H7 (cell line): ENCODE data around the gene ITPRIP. TPM values are rescaled to one million over a fixed set of nuclear protein-coding genes. Genes with fewer than 3 reads are reported as not detected.
A peak's percentile ranks its signal among the peaks of the same experiment; 100 is the strongest.

Experiments used
- DNase-seq: peaks from one replicate; pipeline ENCODE4 v3.0.0; 2012
- H3K27me3 ChIP-seq: 2 replicates; pipeline ENCODE4 v1.6.0; 2011; ENCODE audit warnings: mild to moderate bottlenecking, low read length; ENCODE audit not compliant: control insufficient read depth, insufficient read depth
- H3K36me3 ChIP-seq: replicated peaks from 2 replicates; pipeline ENCODE4 v1.5.1; 2011; ENCODE audit warnings: low read length; ENCODE audit not compliant: control insufficient read depth, insufficient read depth
- H3K4me3 ChIP-seq: 2 replicates; pipeline ENCODE4 v1.5.1; 2011; ENCODE audit warnings: low read depth, mild to moderate bottlenecking, control low read depth, low read length, moderate library complexity; ENCODE audit not compliant: insufficient read depth
- total RNA-seq: library from RNA; depleted of rRNA; stranded (reverse); fragments of >200 nt; shearing (Covaris generic); gene quantifications from 2 replicates; pipeline ENCODE4 v1.2.3, GENCODE V29; 2014

Gene ITPRIP
- total RNA-seq, 1 experiment from 2014 or later = 6.9 TPM

DNA sequence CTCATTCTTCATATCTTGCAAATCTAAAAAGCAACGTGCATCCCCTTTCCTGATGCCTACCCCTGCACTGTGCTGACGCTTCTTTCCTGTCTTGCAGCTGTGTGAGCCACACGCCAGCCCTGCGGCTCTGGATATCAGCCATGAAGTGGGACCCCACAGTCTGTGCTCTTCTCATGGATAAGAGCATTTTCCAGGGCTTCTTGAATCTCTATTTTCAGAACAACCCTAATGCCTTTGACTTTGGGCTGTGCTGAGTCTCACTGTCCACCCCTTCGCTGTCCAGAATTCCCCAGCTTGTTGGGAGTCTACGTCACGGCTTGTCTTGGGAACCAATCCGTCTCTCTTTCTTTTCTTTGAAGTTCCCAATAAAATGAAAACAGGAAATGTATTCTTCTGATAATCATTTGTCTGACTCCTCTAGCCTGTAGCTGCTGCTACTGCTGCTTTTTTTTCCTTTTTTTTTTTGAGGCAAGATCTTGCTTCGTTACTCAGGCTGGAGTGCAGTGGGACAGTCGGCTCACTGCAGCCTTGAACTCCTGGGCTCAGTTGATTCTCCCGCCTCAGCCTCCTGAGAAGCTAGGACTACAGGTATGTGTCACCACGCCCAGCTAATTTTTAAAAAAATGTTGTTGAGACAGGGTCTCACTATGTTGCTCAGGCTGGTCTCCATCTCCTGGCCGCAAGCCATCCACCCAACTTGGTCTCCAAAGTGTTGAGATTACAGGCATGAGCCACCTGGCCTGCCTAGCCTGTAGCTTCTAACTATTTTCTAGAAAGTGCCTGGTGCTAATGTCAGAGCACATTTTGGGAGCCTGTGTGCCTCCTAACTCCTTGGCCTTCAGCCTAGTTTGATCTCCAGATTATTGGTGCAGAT is 39.0 kb downstream of the ITPRIP start:
- no peaks in the 10 kb centered on the region; the same call in 1 of the 2 replicates for H3K27me3 ChIP-seq
- no peak for DNase-seq
- H3K4me3 ChIP-seq = no peak overlapping the region
- peaks cover 3% of the 10 kb centered on the region for H3K36me3 ChIP-seq

DNA sequence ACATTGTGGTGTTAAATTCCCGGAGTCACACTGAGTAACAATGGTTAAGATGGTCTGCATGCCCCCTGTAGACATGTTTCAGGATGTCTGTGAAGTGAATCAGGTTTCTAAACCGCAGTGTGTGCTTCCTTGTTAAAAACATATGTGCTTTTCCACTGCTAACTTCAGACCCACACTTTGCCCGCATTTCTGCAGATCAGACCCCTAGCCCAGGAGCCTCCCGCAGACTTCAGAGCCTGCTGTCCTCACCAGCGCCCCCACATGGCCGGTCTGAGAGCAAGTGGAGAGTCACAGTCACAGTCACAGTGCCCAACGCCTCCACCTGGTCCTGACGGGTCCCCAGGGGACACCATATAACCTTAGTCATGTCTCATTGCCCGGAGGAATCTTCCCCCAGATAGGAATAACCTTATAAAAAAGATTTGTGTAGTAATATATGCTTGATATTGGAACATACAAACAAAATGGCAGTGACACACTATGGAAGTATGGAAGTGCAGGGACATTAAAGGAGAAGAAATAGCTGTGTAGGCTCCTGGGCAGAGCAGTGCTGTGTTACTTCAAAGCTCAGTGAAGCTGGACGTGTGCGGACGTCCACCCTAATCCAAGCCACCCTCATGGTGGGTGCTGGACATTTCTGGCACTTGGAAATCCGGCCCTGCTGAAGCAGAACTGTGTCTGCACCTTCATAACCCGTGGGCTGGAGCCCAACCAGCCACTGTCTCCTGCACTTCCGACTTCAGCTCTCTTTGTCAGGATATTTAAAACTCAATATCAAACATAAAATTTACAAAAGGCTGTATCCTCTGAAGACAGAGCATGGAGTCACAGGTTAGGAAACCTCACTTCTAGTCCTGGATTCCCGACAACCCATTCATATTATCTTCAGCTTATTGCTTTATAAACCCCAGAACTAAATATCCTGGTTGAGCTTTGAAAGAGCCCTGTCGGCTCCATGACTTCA is 40.3 kb downstream of the ITPRIP start:
- peak; percentile 75 for DNase-seq
- Histone ChIP-seq H3K27me3 (no peaks in the 10 kb centered on the region; the same call in 1 of the 2 replicates), H3K36me3 (peaks cover 3% of the 10 kb centered on the region), H3K4me3 (no peak overlapping the region)

DNA sequence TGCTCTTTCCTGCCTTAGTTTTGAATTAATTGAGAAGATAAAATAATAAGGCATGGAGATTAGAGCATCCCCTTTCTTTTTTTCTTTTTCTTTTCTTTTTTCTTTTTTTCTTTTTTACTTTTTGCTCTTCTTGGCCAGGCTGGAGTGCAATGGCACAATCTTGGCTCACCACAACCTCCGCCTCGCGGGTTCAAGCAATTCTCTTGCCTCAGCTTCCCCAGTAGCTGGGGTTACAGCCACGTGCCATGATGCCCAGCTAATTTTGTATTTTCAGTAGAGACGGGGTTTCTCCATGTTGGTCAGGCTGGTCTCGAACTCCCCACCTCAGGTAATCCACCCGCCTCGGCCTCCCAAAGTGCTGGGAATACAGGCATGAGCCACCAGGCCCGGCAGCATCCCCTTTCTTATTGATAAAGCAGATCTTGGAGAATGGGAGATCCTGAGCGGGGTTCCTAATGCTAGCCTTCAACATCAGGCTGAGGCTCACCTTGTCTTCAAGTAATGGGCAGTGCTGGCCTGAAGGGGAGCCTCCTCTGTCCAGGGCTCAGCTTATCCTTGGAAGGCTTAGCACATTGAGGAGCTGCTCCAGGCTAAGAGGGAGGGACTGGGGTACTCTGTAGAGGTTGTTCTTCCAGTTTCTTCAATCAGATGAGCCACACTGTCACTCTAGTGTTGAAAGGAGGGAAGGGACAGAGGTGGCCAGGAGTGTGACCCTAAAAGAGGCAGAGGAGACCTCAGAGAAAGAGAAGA is 41.4 kb downstream of the ITPRIP start:
- Histone ChIP-seq H3K27me3 (no peaks in the 10 kb centered on the region; the same call in 1 of the 2 replicates), H3K36me3 (peaks cover 3% of the 10 kb centered on the region), H3K4me3 (no peak overlapping the region)
- no peak for DNase-seq

DNA sequence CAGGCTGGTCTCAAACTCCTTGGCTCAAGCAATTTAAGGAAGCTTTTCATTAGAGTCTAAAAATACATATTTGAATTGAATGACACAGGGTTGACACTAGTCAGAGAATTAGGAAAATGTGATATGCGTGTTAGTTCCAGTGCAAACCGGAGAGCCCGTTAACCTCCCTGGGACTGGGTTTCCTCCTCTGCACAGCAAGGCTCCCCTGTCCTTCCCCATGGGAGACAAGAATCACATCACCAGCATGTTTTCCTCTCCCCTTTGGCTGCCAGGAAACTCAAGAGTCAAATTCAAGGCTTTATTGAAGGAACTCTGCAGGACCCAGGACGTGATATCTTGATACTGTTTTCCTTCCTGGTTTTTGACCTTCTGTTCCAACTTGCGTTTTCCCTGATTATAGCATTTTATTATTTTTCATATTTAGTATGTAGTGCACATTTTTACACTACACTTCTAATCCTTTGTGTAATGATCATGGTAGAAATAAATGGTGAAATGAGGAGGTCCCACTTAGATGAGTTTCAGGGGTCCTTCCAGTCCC is 44.4 kb downstream of the ITPRIP start:
- no peak for DNase-seq
- peaks cover 2% of the 10 kb centered on the region; the same call in 1 of the 2 replicates for H3K36me3 ChIP-seq
- H3K4me3 ChIP-seq = no peak overlapping the region
- no peaks in the 10 kb centered on the region; the same call in 1 of the 2 replicates for H3K27me3 ChIP-seq

DNA sequence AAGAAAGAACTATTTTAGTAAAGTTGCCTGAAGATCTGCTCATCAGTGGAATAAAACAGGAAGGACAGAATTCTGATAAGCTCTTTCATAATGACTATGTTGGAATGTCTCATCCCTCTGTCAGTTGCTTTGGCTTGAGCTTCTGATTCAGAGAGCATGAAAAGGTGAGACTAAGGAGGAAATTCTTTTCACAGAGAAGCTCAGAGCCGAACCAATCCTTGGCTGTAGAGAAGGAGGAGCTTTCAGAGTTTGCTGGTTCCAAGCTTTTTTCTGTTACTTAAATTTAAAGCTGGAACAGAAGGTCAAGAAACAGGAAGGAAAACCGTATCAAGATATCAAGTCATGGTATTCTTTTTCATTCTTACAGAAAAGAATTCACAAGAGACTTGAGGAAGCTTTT is 45.3 kb downstream of the ITPRIP start:
- Histone ChIP-seq H3K4me3 (no peak overlapping the region), H3K36me3 (peaks cover 2% of the 10 kb centered on the region; the same call in 1 of the 2 replicates), H3K27me3 (no peaks in the 10 kb centered on the region; the same call in 1 of the 2 replicates)
- no peak for DNase-seq

DNA sequence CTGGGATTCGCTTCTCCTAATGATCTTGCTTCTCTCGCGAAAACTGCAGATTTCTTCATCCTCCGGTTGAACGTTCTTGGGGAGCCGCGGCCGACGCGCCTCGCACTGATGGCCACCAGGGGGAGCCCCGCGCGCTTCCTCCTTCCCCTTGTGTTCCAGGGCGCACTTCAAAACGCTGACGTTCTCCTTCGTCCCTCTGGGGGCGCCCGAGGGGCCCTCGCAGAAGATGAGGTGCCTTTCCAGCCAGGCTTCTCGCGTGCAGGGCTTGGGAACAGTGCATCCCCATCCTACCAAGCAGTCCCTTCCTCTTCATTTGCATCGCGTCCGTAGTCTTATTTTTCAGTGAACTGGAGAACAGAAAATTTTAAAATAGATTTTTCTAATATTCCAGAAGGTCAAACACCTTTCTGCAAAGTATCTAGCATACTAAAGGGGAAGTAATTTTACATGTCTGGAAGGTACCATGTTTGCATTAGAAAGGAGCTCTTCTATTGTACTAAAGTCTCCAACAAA is 46.8 kb downstream of the ITPRIP start:
- peaks cover 2% of the 10 kb centered on the region; the same call in 1 of the 2 replicates for H3K36me3 ChIP-seq
- no peak overlapping the region for H3K4me3 ChIP-seq
- peak; percentile 93 for DNase-seq
- no peaks in the 10 kb centered on the region; the same call in 1 of the 2 replicates for H3K27me3 ChIP-seq

DNA sequence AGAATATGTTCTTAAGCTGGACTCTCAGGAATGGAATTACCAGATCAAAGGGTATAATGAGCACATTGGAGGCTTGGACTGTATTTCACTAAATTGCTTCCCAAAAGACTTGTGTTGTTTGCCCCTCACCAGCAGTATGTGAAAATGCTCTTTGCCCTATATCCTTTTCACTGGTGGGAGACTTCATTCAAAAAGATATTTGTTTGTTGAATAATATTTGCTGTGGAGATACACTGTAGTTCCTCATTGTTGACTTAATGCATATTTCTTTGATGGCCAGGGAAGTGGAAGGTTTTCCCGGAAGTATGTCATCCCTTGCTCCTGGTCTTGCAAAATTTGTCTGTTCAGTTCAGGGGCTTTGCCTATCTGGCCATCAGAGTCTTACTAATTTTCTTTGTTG is 49.9 kb downstream of the ITPRIP start:
- no peak overlapping the region for H3K4me3 ChIP-seq
- DNase-seq = no peak
- H3K27me3 ChIP-seq = no peaks in the 10 kb centered on the region
- H3K36me3 ChIP-seq = no peaks in the 10 kb centered on the region; the same call in none of the 2 replicates

DNA sequence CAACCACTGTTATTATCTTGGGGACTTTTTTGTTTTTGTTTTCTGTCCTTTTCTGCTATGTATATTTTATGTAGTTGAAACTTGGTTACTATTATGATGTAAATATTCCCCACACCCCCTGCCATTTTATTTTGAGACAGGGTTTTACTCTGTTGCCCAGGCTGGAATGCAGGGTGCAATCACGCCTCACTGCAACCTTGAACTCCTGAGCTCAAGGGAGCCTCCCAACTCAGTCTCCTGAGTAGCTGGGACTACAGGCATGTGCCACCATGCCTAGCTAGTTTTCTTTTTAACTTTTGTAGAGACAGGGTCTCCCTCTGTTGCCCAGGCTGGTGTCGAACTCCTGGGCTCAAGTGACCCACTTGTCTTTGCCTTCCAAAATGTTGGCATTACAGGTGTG is 51.3 kb downstream of the ITPRIP start:
- no peak overlapping the region for H3K4me3 ChIP-seq
- no peak for DNase-seq
- H3K27me3 ChIP-seq = no peaks in the 10 kb centered on the region
- no peaks in the 10 kb centered on the region; the same call in none of the 2 replicates for H3K36me3 ChIP-seq

DNA sequence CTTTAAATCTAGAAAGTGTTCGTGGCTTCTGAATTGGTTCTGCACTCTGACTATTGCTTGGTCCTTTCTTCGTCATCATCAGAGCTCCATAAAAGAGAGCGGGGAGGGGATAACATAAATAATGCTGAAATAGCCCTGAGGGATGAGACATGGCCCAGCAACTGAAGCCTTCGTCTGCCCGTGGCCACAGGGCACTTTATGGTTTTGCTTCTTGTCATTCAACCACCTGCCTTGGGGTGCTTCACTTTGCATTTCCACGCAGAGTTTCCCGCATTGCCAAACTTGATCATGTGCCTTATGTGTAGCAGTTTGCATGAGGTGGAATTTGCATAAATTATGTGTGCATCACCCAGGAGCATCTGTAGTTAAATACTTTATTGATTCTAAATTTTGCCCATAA is 53.4 kb downstream of the ITPRIP start:
- Histone ChIP-seq H3K36me3 (no peaks in the 10 kb centered on the region; the same call in none of the 2 replicates), H3K27me3 (no peaks in the 10 kb centered on the region), H3K4me3 (no peak overlapping the region)
- no peak for DNase-seq

DNA sequence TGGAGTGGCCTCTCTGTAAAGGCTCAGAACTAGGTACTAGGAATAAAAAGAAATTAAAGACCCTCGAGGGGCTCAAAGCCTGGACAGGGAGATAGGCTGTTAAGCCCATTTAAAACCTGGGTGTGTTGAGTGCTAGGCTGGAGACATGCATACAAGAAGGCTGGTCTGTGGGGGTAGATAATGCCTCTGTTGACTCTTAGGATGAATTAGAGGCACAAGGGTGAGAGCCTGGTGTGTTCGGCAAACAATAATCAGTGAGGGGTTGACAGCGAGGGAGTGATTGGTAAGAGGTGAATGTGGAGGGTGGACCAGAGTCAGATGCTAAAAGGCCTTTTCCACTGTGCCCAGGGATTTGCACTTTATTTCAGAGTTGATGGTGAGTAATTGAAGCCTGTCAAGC is 56.6 kb downstream of the ITPRIP start:
- peaks cover 3% of the 10 kb centered on the region for H3K36me3 ChIP-seq
- DNase-seq = no peak
- H3K4me3 ChIP-seq = no peak overlapping the region
- no peaks in the 10 kb centered on the region for H3K27me3 ChIP-seq

DNA sequence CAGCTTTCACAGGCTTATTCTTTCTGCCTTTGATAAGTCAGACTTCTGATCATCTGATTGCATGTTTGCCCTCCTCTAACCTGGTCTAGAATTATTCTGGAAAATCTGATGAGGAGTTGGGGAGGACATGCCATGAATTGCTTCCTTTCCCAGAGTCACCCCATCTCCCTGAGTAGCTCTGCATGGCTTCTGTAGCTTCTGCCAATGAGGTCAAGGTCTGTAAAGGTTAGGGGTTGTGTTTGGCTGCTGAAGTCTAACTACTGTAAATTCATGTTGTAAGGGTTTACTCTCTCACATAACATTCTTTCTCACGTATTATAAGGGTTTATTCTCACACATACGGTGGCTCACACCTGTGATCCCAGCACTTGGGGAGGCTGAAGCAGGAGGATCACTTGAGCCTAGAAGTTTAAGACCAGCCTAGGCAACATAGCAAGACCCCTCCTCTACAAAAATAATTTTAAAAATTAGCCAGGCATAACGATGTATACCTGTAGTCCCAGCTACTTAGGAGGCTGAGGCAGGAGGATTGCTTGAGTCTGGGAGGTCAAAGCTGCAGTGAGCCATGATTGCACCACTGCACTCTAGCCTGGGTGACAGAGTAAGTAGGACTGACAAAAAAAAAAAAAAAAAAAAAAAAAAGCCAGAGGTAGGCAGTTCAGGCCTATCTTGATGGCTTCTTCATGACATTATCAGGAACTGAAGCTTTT is 58.6 kb downstream of the ITPRIP start:
- DNase-seq = no peak
- Histone ChIP-seq H3K4me3 (no peak overlapping the region), H3K36me3 (peaks cover 3% of the 10 kb centered on the region), H3K27me3 (no peaks in the 10 kb centered on the region; the same call in 1 of the 2 replicates)

DNA sequence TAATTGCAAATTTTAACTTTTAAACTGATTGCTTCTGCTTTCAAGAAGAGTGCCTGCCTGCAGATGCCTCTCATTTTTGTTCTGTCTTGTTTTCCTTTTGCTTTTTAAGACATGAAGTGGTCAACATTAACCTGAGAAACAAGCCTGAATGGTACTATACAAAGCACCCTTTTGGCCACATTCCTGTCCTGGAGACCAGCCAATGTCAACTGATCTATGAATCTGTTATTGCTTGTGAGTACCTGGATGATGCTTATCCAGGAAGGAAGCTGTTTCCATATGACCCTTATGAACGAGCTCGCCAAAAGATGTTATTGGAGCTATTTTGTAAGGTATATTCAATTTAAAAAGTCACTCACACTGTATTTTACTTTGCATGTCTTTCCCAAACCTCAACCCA is 60.5 kb downstream of the ITPRIP start:
- peaks cover 3% of the 10 kb centered on the region for H3K36me3 ChIP-seq
- no peak overlapping the region for H3K4me3 ChIP-seq
- no peak for DNase-seq
- no peaks in the 10 kb centered on the region; the same call in 1 of the 2 replicates for H3K27me3 ChIP-seq

DNA sequence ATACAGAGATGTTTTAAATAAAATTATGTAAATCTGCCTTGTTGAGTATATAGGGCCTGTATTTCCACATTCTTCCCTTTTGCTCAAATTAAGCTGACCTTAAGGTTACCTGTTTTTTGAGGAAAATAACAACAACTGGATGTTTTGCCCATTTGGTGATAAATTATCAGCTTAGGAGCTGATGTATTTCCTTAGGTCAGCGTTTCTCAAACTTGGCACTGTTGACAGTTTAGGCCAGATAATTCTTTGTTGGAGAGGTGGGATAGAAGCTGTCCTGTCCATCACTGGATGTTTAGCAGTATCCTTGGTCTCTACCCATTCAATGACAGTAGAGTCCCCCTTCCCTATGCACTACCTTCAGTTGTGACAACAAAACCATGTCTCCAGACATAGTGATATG is 62.1 kb downstream of the ITPRIP start:
- Histone ChIP-seq H3K4me3 (no peak overlapping the region), H3K36me3 (peaks cover 3% of the 10 kb centered on the region), H3K27me3 (no peaks in the 10 kb centered on the region; the same call in 1 of the 2 replicates)
- no peak for DNase-seq
